ENCODE data around the gene CFHR3. TPM values are rescaled to one million over a fixed set of nuclear protein-coding genes. Genes with fewer than 3 reads are reported as not detected.

CFHR3 gene
- total and polyA plus RNA-seq, 9 of the 15 experiments (the other 6 are each of a cell fraction or from before 2014, with no cell fraction given), result 0.14 to 0.47 (median 0.24) TPM

GRCh38 chr1:196779093-196779492 is 4.5 kb downstream of the CFHR3 start:
- BruUV-seq (replicated peaks), result no TSS peak
- Histone ChIP-seq H2AFZ (ENCODE audit: low read depth, low read length) (no peak overlapping the region), H3K9me1 (ENCODE audit: control insufficient read depth, insufficient read depth, low read length) (no peaks in the 10 kb centered on the region), H4K20me1 (replicated peaks; ENCODE audit: control insufficient read depth, insufficient read depth, low read length) (no peaks in the 10 kb centered on the region), H3K9ac (ENCODE audit: insufficient read depth in 1 of 2, low read depth in 2 of 2, low read length in 2 of 2) (no peak overlapping the region), H3K4me3 (no peak overlapping the region), H3K9me3 (replicated peaks; ENCODE audit: control insufficient read depth, insufficient read depth, low read depth, low read length) (no peaks in the 10 kb centered on the region), H3K27ac (ENCODE audit: extremely low read depth, low read depth, low read length) (no peak overlapping the region), H3K27me3 (ENCODE audit: control insufficient read depth in 2 of 2, insufficient read depth in 2 of 2, low read length in 2 of 2) (no peaks in the 10 kb centered on the region), H3K79me2 (ENCODE audit: control insufficient read depth, insufficient read depth, low read length) (no peaks in the 10 kb centered on the region), H3K4me2 (ENCODE audit: insufficient read depth, low read length) (no peak overlapping the region), H3K4me1 (replicated peaks in 1 of 2; ENCODE audit: control insufficient read depth in 2 of 2, insufficient read depth in 2 of 2, low read length in 2 of 2) (no peaks in the 10 kb centered on the region), H3K36me3 (ENCODE audit: control insufficient read depth, insufficient read depth, low read length) (no peaks in the 10 kb centered on the region)
- intact Hi-C loops (cut with micrococcal nuclease) (no loop called here), in situ Hi-C loops (cut with MboI) (no loop called here)
- WGBS (ENCODE audit: insufficient coverage, low coverage, missing lambda C conversion rate), result no CpG with 5 or more reads among the region's 1 CpG
- POLR2A ChIA-PET, result no interaction called here
- no peak for DNase-seq (ENCODE audit: extremely low read depth in 1 of 4, low spot score in 3 of 4)
- FAIRE-seq, result no peak
- ATAC-seq, result no peak
- CTCF ChIA-PET (ENCODE audit: low intra/inter-chr PET ratio), result no interaction called here
- TF ChIP-seq, protein P1, sequence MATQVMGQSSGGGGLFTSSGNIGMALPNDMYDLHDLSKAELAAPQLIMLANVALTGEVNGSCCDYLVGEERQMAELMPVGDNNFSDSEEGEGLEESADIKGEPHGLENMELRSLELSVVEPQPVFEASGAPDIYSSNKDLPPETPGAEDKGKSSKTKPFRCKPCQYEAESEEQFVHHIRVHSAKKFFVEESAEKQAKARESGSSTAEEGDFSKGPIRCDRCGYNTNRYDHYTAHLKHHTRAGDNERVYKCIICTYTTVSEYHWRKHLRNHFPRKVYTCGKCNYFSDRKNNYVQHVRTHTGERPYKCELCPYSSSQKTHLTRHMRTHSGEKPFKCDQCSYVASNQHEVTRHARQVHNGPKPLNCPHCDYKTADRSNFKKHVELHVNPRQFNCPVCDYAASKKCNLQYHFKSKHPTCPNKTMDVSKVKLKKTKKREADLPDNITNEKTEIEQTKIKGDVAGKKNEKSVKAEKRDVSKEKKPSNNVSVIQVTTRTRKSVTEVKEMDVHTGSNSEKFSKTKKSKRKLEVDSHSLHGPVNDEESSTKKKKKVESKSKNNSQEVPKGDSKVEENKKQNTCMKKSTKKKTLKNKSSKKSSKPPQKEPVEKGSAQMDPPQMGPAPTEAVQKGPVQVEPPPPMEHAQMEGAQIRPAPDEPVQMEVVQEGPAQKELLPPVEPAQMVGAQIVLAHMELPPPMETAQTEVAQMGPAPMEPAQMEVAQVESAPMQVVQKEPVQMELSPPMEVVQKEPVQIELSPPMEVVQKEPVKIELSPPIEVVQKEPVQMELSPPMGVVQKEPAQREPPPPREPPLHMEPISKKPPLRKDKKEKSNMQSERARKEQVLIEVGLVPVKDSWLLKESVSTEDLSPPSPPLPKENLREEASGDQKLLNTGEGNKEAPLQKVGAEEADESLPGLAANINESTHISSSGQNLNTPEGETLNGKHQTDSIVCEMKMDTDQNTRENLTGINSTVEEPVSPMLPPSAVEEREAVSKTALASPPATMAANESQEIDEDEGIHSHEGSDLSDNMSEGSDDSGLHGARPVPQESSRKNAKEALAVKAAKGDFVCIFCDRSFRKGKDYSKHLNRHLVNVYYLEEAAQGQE (IDR thresholded peaks at IDR 0.05; ENCODE audit: borderline replicate concordance), result no peak
- TF ChIP-seq, protein P1 (CRISPR knock-in tag; IDR thresholded peaks at IDR 0.05; ENCODE audit: low read depth), result no peak
- no peak for TF ChIP-seq FOSL1 (tag; conservative IDR thresholded peaks at IDR 0.05)
- TF ChIP-seq MEF2D (tag; conservative IDR thresholded peaks at IDR 0.05; ENCODE audit: low read depth), result no peak
- no peak for TF ChIP-seq STAT5B (CRISPR knock-in tag; IDR thresholded peaks at IDR 0.05)
- TF ChIP-seq RBM34 (IDR thresholded peaks at IDR 0.05; ENCODE audit: borderline replicate concordance, insufficient read depth, low read length), result no peak
- TF ChIP-seq, protein P2, sequence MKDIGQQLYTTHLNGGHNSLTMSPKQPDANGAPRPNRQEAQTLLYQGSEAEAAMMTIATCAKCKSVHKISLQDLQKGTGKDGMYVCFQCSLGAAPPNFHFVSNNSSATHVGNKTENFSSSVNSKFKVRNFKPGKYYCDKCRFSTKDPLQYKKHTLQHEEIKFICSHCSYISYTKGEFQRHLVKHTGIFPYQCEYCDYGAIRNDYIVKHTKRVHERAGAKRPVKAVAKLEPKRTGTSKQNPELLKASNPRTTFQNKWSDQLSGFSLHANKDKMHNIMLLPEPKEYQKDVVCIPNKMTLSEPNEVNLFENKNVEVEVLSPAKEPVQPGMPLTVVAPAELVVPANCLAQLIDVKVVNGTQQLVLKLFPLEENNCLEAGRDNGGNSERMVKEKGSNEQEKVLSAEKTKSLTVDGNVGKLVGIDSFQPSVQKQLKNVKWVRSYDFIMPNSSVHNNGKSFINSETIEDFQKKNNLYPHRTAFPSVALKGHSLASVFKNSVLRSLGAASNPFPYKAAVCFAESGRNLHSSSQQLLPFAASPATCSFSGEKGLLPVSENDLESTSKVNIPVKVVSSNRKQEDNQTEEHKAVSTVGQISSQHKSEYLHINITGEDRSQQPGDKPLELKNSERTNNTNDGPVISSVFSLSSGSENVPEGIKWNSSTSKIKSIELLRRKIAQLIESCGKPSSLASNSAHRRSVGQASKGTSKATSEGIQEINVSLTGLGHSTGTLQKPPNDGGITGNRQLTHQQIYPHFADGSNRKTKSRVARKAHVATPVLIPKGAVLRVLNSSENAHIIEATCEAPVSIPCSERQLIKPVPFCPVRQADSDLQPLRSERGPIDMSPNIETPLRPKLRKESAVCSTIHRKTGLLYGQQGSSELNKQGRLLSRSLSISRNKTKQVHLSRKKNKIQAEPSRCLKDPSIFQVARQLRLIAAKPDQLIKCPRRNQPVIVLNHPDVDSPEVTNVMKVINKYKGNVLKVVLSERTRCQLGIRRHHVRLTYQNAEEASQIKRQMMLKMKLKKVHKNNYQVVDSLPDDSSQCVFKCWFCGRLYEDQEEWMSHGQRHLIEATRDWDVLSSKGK (CRISPR knock-in tag; IDR thresholded peaks at IDR 0.05), result no peak
- TF ChIP-seq NEUROD1 (IDR thresholded peaks at IDR 0.05; ENCODE audit: borderline replicate concordance, low read depth, low read length, partially characterized antibody), result no peak
- no peak for TF ChIP-seq ZNF280A (IDR thresholded peaks at IDR 0.05; ENCODE audit: low read depth, partially characterized antibody)
- no peak for TF ChIP-seq BRD9 (IDR thresholded peaks at IDR 0.05; ENCODE audit: low read depth, partially characterized antibody)

Data from K562 (cell line).